PFSK-1 (cell line): ENCODE results near the gene FSHR.

Experiments used
- POLR2AphosphoS5 ChIP-seq: IDR thresholded peaks from 2 replicates; pipeline ENCODE4 v1.6.1; 2012; ENCODE audit warnings: low read depth, mild to moderate bottlenecking, control low read depth, low read length, moderate library complexity
- REST ChIP-seq, 2 experiments: IDR thresholded peaks; 2 replicates each; pipeline versions ENCODE4 v1.6.1 to v1.8.0; 2011 to 2012; ENCODE audit warnings: low read depth in 2 of 2, low read length in 2 of 2, control low read depth in 1 of 2, inconsistent platforms in 1 of 2, mild to moderate bottlenecking in 1 of 2, moderate library complexity in 1 of 2; ENCODE audit not compliant: insufficient read depth in 1 of 2
- SIN3A ChIP-seq: IDR thresholded peaks from 2 replicates; pipeline ENCODE4 v1.6.1; 2012; ENCODE audit warnings: mild to moderate bottlenecking, low read length, moderate library complexity, borderline replicate concordance; ENCODE audit not compliant: insufficient read depth
- TAF1 ChIP-seq: IDR thresholded peaks from 2 replicates; pipeline ENCODE4 v1.6.1; 2012; ENCODE audit warnings: low read length, control low read depth, borderline replicate concordance; ENCODE audit not compliant: insufficient read depth

GRCh38 chr2:49154891-49155290 lies 576 bp upstream of the FSHR start:
- no peak for TF ChIP-seq SIN3A
- TF ChIP-seq TAF1, result no peak
- no peak for TF ChIP-seq REST (IDR thresholded peaks at IDR 0.05; ENCODE audit: insufficient read depth in 1 of 2, low read depth in 2 of 2, low read length in 2 of 2)
- no peak for TF ChIP-seq POLR2AphosphoS5
